ENCODE data around the gene GOLGA6B. TPM values are rescaled to one million over a fixed set of nuclear protein-coding genes. Genes with fewer than 3 reads are reported as not detected.
"Not testable (repeated sequence)": the region's sequence is repeated elsewhere in the genome, so short reads cannot be mapped to it uniquely, and the experiment has no call there.

Gene GOLGA6B
- total RNA-seq, 1 experiment from 2014 or later = not detected

DNA sequence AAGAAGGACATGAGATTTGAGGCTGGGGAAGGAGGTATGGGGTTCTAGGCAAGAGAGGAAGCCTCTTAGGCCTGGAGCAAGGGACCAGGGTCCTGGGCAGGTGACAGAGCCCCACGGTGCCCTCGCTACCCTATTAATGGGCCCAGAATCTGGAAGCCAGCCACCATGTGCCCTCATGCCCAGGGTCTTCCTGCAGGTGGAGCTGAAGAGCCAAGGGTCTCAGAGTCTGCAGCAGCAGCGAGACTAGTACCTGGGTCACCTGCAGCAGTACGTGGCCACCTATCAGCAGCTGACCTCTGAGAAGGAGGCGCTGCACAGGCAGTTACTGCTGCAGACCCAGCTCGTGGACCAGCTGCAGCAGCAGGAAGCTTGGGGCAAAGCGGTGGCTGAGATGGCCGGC is 9.4 kb downstream of the GOLGA6B start:
- DNase-seq (ENCODE audit: low read depth) = not testable (repeated sequence)

DNA sequence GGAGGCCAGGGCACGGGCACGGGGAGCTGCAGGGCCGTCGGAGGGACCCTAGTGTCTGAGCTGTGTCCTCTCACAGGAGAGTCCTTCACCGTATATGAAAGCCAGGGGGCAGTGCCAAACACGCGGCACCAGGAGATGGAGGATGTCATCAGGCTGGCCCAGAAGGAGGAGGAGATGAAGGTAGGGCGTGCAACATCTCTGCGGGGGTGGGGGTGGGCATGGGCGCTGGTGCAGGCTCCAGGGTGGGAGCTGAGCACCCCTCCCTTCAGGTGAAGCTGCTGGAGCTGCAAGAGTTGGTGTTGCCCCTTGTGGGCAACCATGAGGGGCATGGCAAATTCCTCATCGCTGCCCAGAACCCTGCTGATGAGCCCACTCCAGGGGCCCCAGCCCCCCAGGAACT is 11.2 kb downstream of the GOLGA6B start:
- not testable (repeated sequence) for DNase-seq (ENCODE audit: low read depth)

DNA sequence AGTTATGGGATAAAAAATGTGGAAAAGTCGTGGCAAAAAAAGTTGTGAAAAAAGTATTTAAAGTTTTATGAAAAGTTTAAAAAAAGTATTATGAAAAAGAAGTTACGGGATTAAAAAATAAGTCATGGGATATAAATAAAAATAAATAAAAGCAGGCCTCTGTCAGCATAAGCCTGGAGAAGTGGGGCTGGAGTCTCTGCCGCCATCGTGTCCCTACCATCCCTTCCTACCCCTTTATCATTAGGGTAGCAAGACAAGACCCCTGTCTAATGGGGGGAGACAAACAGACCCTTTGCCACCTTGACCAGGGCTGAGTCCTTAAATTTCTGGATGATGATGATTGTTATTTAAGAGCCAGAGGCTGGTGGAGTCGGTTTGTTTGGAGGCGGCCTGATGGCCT is 15.3 kb downstream of the GOLGA6B start:
- DNase-seq (ENCODE audit: low read depth) = not testable (repeated sequence)

DNA sequence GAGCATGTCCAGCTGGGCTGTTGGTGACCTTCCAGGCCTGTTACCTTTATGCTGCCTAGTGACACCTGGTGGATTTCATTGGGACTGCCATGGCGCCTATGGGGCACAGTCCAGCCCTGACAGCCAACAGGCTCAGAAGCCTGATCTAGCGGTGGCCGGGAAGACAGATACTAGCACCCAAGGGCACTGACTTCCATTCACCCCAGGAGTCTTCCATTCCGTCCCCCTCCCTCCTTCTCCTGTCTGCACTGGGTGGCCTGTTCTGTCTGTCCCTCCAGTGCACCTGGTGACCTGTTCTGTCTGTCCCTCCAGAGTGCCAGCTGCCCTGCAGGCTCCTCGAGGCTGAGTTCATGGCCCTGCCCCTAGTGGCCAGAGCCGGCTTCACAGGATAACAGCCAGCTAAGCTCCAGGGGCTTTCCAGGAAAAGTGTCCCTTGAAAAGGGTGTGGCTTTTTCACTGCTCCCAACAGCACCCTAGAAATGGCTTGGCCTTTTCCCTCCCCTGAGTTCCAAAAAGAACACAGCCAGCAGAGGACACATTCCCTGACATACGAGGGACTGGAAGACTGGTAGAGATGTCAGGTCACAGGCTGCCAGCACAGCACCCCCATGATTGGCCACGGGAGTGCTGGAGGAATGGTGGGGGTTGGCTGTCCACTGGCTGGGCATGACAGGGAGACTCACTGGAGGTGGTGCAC is 16.3 kb downstream of the GOLGA6B start:
- peak; percentile 78 for DNase-seq (ENCODE audit: low read depth)

DNA sequence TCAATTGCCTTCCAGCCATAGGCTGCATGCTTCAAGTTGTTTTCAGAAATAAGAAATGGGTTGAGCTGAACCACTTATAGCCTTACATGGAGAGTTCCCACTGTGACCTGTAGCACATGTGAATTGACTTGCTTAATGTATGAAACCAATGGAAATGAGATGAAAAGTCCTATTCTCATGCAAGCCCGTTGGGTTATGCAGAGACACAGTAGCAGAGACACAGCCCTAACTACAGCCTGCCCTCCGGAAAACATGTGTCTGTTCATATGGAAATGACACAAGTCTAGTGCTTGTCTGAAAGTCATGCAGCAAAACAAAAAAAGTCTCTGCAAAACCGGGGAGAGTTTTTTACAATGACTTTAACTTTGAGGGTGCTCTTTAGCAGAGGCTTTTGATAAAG is 17.0 kb downstream of the GOLGA6B start:
- DNase-seq (ENCODE audit: low read depth) = no peak

DNA sequence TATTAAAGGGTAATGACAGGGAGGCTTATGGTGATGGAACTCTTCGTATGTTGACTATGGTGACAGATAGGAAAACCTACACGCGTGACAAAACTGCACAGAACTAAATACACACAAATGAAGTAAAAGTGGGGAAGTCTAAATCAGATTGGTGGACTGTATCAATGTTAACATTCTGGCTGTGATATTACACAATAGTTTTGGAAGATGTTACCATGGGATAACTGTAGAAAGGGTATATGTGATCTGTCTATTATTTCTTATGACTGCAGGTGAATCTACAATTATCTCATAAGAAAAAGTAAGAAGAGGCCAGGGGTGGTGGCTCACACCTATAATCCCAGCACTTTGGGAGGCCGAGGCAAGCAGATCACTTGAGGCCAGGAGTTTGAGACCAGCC is 22.3 kb downstream of the GOLGA6B start:
- no peak for DNase-seq (ENCODE audit: low read depth)

DNA sequence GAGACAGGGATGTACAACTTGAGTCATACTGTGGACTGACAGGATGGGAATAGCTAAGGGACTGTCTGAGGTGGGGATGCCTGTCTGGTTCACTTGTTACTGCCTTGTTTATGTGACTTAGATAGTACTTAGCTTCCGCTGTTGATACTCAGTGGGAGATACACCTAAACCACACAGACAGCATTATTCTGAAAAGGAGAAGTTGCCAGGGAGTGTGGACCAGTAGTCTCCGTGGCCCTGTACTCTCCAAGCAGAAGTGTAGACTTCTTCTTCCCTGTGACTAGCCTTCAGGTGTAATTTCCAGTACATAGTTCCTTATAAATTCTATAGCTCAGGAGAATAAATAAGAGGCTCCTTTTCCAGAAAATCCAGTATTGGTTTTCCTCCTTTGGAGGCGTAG is 26.4 kb downstream of the GOLGA6B start:
- no peak for DNase-seq (ENCODE audit: low read depth)

DNA sequence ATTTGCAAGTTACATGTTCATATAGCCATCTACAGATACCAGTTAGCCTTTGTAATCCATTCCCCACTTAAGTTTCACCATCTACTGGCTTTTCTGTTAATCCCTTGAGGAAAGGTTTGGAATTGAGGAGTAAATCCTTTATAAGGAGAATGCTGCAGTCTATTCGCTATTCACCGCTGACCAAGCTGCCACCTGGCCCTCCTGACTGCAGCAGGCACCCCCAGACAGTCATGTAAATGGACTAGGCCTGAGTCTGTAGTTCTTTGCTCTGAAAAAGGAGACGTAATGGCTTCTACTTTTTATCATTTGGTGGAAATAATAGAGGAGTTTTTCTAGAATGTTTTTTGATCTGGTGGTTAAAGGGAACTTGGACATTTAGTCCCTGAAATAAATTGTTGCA is 28.3 kb downstream of the GOLGA6B start:
- DNase-seq (ENCODE audit: low read depth) = no peak

DNA sequence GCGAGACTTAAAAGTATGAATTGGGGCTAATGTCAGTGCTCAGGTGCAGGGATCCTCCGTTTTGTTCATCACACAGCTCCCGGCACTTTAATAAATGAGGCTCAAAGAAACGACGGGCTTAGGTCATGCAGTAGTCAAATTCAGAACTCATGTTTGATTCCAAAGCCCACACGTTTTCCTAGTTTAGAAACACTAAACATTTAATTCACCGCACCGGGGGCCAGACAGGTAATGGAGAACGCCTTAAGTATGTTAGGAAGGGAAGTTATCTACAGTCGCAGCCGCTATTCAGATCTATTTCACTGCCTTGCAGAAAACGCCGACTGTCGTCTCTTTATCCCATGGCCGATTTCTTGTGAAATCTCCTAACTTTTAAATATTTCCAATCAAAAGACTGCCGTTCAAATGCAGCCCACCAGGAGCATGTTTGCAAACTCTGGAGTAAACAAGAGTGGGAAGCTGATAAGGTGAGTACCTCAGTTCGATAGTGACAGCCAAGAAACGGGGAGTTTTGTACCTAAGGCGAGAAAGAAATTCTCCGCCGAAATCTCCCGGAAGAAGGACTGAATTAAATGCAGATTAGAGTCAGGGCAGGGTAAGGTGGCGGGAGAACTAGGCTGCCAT is 30.9 kb downstream of the GOLGA6B start:
- DNase-seq (ENCODE audit: low read depth) = peak; percentile 2

DNA sequence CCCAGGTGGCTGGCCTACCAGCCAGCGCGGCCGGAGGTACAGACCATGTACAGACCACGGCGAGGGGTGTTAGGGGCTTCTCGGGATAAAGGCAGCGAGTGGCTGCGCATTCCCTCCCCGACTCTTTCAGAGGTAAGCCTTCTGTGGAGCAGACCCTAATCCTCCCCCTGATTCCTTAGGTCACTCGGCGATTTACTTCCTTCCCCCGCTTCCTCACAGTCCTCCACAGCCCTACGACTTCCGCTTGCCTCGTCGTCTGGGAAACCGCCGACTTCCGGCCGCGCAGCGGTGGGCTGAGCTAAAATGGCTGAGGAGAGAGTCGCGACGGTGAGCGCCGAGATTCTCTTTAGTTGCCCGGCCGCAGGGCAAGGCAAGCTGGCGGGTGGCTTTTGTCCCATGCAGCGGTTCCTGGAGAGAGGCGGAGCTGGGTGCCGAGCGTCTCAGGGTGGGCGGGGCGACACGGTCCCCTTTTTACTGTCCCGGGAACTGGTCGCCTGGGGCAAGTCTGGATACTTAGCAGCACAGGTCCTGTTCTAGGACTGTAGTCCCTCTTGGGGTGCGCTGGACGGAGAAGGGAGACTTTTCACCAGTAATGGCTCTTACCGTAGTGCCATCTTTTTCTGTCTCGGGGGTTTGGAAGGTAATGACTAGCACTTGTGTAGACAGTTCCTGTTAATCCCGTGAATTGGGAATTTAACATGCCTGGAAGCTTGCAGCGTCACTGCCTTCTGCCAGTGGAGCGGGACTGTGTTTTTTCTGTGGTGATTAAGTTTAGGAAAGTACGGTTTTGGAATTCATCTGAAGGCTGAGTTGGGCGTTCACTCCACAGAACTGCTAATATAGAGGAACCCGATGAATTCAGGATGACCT is 31.7 kb downstream of the GOLGA6B start, which contains the start of the genes BBS4 and HIGD2B:
Gene BBS4, plus strand, starts transcription at position 283 of the 870 bp plus-strand sequence. Its CDS starts 21 bp downstream, at position 304.
Gene HIGD2B, minus strand, starts transcription at position 258 of the 870 bp plus-strand sequence. CDS start 9,808 bp downstream, outside the sequence.
- peak; percentile 93 for DNase-seq (ENCODE audit: low read depth)

DNA sequence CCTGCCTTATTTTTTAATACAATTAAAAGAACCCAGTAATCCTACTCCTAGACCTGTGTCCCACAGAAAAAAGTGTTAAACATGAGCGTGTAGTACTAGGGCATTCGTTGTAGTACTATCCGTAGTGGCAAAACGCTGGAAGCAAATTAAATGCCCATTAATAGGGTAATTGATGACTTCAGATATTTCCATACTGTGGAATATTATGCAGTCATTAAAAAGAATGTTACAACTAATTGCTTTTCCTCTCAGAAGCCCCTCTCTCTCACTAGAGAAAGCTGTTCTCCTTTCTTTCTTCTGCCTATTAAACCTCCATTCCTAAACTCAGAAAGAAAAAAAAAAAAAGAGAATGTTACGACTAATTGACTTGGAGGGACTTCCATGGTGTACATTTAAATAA is 34.2 kb downstream of the GOLGA6B start:
- no peak for DNase-seq (ENCODE audit: low read depth)

DNA sequence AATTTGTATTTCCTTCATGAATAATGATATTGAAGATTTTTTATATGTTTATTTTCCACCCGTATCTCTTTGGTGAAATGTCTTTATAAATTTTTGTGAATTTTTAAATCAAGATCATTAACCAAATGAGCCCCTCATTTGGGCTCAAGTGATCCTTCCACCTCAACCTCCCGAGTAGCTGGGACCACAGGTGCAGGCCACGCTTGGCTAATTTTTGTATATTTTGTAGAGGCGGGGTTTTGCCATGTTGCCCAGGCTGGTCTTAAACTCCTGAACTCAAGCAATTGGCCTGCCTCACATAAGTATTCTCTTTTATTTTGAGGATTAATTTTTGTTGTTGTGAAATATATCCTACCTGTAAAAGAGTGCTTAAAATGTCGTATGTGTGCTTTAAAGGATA is 36.4 kb downstream of the GOLGA6B start:
- DNase-seq (ENCODE audit: low read depth) = no peak

DNA sequence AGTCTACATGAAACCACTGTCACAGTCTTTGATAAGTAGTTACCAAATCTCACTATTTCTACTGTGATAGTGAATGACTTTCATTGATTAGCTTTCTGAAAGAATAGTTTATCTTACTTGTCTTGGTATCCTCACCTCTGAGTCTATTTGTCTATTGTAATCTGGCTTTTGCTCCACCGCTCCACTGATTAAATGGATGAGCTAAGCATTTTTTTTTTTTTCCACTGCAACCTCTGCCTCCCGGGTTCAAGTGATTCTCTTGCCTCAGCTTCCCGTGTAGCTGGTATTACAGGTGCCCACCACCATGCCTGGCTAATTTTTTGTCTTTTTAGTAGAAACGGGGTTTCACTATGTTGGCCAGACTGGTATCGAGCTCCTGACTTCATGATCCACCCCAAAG is 44.4 kb downstream of the GOLGA6B start:
- no peak for DNase-seq (ENCODE audit: low read depth)

DNA sequence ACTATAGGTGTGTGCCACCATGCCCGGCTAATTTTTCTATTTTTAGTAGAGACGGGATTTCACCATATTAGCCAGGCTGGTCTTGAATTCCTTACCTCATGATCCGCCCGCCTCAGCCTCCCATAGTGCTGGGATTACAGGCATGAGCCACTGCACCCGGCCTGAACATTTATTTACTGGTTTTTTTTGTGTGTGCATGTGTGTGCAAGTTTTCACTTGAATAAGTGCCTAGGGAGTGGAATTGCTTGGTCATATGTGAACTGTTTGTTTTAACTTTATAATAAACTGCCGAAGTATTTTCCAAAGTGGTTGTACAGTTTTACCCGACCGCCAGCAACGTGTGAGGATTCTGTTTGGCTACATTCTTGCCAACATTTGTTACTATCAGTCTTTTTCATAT is 45.6 kb downstream of the GOLGA6B start:
- DNase-seq (ENCODE audit: low read depth) = no peak

DNA sequence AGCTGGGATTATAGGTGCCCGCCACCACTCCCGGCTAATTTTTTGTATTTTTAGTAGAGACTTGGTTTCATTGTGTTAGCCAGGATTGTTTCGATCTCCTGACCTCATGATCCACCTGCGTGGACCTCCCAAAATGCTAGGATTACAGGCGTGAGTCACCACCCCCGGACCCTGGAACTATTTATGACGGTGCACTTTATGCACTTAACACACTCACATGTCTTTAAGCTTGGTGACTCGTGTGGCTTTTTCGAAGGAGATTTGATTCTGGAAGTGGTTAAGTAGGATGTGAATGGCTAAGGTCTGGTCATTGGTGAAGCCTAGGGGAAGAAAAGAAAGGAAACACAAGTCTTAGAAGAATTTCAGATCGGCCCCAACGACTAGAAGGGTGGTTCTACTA is 51.8 kb downstream of the GOLGA6B start:
- peak; percentile 8 for DNase-seq (ENCODE audit: low read depth)

DNA sequence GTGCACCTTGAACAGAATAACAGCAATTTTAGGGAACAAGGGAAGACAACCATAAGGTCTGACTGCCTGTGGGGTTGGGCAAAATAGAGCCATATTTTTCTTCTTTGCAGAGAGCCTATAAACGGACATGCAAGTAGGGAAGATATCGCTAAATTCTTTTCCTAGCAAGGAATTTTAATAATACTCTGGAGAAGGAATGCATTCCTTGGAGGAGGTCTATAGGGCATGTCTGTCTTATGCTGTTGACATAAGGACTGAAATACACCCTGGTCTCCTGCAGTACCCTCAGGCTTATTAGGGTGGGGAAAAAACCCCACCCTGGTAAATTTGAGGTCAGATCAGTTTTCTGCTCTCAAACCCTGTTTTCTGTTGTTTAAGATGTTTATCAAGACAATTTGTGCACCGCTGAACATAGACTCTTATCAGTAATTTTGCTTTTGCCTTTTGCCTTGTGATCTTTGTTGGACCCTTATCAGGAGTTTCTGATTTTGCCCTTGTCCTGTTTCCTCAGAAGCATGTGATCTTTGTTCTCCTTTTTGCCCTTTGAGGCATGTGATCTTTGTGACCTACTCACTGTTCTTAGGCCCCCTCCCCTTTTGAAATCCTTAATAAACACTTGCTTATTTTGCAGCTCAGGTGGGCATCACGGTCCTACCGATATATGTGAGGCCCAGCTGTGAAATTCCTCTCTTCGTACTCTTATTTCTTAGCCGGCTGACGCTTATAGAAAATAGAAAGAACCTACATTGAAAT is 54.2 kb downstream of the GOLGA6B start:
- DNase-seq (ENCODE audit: low read depth) = not testable (repeated sequence)

Other genes starting within 250 kb of the GOLGA6B start
- 16.7 and 29.6 TPM in 2 replicates for gene ARIH1, start 180.4 kb upstream of the GOLGA6B start, total RNA-seq (2014; rRNA removed; shearing (Covaris generic))
- gene HIGD2B, start 31.5 kb downstream of the GOLGA6B start, total RNA-seq (2014; rRNA removed; shearing (Covaris generic)) = not detected in 2 replicates
- gene BBS4, start 31.5 kb downstream of the GOLGA6B start, total RNA-seq (2014; rRNA removed; shearing (Covaris generic)) = 24.4 and 26.7 TPM in 2 replicates
- 74.2 and 76.3 TPM in 2 replicates for gene ADPGK, start 129.1 kb downstream of the GOLGA6B start, total RNA-seq (2014; rRNA removed; shearing (Covaris generic))